GM18511 (cell line): ENCODE data around the gene DCDC1.
"Not testable (repeated sequence)": the region's sequence is repeated elsewhere in the genome, so short reads cannot be mapped to it uniquely, and the experiment has no call there.

ENCODE experiments used
- ATAC-seq: cut with Tn5 transposase; IDR thresholded peaks from one replicate; pipeline ENCODE4 v1.9.1; 2021; ENCODE audit warnings: mild to moderate bottlenecking, moderate library complexity; ENCODE audit not compliant: unreplicated experiment

Gene DCDC1

DNA sequence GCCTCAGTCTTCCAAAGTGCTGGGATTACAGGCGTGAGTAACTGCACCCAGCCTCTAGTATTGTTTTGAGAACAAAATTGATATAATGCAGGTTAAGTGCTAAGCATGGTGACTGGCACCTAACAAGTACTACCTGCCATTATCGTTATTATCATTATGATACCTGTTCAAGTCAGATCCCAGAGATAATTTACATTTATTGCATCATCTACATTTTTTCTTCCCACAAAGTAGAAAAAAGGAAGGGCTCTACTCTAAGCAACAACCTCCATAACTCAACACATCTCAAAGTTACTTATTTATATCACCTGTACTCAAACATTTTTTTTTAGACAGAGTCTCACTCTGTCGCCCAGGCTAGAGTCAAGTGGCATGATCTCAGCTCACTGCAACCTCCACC, 42.1 kb downstream of the DCDC1 start:
- ATAC-seq: no peak

DNA sequence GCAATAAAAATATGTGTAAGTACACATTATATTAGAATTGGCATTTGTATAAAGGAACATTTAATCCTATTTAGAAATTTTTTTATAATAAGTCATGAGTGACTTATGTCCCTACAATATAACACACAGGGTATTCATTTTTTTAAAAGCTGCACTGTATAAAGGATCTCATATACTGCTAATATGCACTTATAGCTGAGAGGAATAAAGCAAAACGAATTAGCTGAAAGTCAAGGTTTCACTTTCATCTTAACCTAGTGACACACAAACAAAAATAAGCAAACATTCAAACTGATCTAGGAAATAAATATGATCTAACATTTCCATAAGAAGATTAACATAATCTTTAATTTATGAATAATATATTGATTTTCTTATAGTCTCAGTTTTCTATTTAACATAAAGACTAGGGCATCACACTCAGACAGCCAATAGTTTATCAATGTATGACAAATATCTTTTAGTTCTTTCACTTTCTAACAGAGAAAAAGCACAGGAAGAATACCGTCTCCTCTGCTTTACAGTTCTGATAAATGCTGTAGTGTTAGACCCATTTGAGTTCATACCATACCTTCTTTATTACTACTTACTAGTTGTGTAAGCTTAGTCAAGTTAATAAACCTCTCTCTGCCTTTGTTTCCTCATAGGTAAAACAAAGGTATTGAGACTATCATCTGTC, 42.9 kb downstream of the DCDC1 start:
- peak; percentile 85 for ATAC-seq

DNA sequence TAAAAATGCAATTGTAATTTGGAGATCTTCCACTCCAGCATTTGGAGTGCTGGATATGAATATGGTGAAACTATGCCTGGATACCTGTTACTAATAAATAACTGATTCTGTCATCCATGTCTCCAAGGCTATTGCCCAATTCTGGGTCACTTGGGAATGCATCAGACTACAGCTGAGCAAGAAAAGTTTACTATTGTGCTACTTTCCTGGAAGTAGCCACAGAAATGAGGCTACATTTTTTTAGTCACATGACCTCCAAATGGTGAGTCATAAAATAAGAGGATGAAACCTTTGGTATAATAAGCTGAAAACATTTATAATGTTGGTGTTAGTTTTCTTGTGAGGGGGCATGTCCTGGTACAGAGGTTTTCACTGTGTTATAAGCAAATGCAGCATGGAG, 44.4 kb downstream of the DCDC1 start:
- ATAC-seq: no peak

DNA sequence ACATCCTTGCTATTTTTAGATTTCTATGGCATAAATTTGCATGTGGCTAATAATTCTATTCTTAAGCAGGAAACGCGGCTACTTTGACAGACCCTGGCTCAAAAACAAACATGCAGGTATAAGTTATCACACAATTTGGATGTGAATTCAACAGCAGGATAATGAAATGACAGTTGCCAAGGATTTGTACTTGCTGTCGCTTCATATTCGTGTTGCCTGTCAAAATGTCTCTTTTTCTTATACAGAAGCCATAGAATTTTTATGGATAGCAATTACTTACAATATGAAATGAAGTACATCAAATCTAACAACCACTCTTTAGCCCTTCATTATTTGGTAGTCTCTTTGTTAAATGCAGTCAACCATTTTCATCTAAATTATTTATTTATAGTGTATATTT, 46.4 kb downstream of the DCDC1 start:
- no peak for ATAC-seq

DNA sequence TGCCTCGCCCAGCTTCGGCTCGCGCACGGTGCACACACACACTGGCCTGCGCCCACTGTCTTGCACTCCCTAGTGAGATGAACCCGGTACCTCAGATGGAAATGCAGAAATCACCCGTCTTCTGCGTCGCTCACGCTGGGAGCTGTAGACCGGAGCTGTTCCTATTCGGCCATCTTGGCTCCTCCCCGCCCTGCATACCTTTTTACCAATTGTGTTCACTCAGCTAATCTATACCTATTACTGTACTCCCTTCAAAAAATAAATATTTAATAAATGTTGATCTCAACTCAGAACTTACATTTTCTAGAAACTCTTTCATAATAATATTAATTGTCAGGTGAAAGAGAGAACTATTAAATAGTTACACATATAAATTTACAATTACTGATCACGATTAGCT, 48.0 kb downstream of the DCDC1 start:
- ATAC-seq: not testable (repeated sequence)

DNA sequence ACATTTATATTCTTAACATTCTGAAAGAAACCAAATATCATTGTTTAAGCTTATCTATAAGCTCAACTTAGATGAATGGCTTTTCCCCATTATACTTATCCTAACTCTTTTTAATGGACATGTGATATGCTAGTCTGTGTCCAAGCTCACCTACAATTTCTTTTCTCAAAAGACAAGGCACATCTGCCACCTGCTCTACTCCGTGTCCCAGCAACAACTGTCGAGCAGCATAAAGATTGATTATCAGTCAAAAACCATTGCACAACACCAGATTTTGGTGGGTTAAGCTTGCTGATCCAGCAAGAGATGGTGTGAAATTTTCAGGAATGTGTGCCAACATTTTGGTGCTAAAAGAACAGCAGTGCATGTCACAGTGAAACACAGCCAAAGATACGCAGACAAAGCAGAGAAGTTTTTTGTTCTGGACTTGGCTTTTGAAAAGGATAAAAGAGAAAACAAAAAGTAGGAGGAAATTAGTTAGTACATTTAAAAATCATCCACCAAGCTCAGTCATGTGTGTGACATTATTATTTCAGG, 65.8 kb downstream of the DCDC1 start:
- no peak for ATAC-seq

DNA sequence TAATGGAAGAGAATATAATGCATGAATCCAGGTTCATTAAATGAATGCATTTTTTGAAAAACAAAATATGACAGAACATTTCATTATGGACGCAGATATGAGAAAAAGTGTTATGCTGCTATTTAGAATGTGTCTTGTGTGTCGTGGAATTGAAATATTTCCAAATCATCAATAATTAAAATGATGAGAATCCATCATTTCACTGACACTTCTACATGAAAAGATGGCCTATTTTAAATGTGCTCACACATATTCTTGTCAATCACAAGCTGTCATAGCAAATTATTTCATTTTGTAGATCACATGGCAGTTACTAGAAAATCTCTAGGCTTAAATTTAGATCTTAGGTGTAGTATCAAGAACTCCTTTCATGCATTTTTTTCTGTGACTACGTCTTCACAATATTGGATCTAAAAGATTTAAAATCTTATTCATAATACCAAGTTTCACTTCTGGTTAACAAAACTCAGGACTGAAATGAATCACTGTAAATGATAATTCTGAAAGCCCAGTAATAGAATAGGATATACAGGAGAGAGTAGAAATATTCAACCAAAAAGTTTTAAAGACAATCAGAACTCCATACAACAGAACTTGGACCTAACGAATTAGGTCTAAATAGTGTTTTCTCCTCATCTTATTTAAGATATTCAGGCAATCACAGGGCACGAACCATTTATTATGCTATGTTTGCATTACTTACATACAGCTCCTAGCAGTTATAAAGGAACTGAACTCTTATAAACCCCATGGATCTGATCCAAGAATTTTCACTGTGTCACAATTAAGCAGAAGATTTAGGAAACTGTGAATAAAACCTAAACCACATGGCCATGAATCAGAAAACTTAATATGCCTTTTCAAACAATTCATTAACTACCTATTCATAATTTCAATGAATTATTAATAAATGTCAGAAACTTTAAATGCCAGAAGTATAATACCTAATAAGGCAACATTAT, 67.7 kb downstream of the DCDC1 start:
- ATAC-seq: no peak

DNA sequence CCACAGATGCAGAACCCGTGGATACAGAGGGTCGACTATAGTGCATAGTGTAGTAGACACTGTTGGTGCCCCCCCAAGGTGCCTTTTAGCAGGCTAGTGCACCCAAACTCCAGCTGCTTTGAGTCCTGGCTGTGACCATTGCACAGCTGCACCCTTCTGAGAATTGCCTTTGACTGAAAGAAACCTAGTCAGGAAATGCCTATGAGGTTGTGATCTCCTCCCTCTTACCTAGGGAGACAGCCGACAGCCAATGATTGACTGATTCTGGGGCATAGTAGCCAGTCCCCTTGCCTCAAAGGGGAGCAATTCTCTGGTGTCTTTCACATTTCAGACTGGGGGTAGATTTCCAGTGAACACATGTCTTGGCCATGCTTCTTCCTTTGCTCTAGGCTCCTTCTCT, 74.2 kb downstream of the DCDC1 start:
- no peak for ATAC-seq

DNA sequence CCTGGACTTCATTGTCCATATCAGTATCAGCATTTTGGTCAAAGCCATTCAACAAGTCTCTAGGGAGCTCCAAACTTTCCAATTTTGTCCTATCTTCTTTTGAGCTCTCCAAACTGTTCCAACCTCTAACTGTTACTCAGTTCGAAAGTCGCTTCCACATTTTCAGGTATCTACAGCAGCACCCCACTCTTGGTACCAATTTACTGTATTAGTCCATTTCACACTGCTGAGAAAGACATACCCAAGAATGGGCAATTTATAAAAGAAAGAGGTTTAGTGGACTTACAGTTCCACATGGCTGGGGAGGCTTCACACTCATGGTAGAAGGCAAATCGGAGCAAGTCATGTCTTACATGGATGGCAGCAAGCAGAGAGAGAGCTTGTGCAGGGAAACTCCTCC, 96.0 kb downstream of the DCDC1 start:
- ATAC-seq: not testable (repeated sequence)

DNA sequence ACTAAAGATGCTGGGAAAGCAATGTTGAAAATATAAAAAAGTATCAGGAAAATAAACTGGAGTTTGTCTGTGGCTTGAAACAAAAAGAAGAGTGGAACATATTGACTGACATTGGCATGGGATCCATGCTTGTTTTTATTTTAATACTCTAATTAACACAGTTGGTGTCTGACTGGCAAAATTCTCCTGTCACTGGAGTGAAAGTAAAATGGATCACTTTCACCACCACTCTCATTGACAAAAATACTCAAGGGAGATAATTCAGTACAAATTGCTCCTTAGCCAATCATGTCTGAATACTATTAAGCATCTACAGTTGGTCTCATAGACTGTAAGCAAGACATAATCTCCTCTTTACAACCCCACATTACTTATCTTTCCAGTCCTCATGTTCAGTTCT, 101.8 kb downstream of the DCDC1 start:
- no peak for ATAC-seq

DNA sequence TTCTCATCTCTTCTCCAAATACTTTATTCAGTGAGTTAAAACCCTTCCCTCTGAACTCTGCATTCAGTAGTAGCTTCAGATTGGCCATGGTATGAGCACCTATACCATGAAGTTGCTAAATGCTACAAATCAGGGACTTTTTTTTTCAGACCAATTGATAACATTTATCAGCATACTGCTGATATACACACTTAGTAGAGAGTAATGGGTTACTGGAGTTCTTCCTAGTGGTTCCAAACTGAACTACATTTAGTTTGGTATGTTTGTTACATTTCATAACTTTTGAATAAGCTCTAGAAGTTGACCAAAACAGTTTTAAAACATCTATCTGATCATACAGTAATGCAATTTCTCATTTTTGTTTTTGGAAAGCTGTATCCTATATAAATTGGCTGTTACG, 104.7 kb downstream of the DCDC1 start:
- no peak for ATAC-seq

DNA sequence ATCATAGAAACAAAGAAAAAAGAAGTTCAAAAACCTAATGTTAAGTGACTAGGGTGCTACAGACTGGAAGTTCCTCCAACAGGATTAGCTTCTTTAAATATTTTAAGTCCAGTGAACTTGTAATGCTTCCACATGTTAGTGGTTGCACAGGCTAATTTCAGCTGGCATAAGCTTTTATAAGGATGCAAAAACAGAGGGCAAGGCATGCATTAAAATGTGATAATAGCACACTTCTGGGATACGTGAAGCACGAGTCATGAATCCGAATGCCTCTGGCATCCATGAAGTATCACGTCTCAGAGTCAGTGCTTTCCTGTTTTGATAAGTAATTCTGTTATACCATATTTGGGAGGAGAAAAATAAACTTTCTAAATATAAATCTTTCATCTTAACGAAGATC, 106.8 kb downstream of the DCDC1 start:
- ATAC-seq: no peak

DNA sequence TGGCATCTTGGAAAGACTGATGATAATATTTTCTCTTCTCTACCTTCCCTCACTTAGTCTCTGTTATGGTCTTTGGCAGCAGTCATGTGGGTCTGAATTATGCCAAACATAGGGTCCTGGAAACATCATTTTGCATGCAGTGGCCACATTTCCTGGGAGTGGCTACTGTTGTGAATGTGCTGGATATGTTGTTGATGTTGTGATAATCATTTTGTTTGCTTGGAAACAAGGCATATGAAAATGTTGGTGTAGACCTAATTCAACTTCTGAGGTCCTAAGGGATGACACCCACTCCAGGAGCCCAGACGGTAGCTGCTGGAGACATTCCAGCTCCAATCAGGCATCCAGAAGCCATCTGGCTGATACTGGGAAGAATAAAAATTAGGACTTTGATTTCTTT, 109.7 kb downstream of the DCDC1 start:
- no peak for ATAC-seq

DNA sequence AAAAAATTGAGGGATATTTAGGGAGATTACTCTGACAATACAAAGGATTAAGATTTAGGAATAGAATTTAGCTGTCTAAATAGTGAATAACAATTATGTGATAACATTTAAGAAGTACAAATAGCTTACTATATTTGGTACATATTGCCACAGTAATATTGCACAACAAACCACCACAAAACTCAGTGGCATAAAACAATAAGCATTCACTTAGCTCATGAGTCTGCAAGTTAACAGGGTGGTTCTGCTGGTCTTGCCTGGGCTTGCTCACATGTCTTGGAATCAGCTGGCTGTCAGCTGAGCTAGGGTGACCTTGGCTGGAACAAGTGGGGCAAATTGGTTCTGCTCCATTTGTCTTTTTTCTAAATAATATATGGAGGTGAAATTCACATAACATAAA, 115.1 kb downstream of the DCDC1 start:
- no peak for ATAC-seq

DNA sequence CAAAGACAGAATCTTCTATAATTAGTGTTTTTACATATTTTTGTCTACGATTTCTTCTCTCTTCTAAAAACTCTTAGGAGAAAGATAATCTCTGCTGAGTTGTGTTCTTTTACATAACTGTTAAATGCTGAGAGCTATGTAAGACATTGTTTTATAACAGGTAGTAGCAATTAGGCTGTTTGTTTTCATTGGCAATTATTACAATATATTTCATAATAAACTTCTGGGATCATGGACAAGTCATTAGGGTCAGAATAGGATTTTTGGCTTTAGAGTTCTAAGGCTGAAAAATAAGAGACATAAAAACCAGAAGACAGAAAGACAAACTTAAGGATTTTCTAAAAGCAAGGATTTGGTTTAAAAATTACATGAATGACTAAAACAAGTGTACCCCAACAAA, 120.8 kb downstream of the DCDC1 start:
- no peak for ATAC-seq

DNA sequence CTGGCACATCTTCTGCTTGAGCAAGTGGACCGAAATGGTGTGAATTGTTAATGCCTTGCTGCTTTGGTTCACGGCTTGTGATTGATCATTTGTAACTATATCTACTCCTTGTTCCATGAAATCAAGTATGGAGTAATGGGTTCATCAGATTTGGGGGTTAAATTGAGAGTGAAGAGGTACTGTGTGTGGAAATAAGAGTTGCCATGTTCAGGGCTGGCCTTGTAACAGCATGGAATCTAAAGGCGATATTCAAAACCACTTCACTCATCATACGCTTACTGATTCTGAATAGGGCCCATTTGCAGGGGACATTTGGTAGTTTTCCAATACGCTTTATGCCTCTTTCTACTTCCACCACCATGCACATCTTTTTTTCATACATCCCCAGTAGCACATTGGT, 122.2 kb downstream of the DCDC1 start:
- no peak for ATAC-seq

DNA sequence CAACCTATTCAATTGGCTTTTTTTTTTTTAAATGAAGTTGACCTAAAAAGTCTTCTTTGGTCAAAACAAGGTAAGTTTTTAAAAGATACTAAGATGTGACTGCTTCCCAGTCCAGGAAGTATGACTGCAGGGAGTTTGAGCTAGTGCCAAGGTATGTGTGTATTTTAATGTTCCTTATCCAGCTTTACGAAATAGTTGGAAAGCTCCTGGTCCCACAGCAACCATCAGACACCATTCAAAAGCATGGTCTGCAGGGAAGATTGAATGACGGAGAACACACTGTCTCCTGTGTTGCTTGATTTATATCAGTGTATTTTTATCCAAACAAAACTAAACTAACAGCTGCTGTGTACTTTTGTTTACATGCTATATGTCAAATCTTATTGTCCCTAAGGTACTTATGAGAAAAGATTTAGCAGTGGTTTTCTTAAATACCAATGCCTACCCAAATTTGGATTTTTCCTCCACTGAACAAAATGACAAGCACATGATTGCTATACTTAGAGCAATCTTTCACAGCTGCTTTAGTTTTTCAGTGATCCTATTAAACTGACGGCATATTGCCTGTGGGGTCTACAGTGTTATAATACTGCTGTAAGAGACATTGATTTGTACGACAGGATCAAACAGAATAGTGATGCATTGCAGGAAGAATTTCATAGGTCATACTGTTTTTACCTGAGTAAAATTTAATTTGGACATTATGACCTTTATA, 122.9 kb downstream of the DCDC1 start:
- ATAC-seq: no peak

DNA sequence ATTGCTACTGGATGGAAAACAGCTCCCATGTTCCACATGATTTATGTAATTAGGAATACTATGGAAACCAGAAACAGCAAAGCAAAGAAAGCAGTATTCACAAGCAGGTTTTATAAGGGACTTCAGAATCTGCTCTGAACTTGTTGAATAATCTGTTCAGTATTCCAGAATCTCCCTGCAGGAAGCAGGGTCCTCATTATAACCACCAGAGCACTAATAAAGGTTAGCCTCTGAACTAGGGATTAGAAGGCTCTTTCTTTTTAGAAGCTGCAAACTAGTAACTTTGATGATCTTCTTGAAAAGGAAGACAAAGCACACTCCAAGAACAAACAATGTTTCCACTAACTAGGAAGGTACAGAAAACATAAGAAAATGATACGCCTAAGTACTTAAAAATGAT, 125.8 kb downstream of the DCDC1 start:
- no peak for ATAC-seq

DNA sequence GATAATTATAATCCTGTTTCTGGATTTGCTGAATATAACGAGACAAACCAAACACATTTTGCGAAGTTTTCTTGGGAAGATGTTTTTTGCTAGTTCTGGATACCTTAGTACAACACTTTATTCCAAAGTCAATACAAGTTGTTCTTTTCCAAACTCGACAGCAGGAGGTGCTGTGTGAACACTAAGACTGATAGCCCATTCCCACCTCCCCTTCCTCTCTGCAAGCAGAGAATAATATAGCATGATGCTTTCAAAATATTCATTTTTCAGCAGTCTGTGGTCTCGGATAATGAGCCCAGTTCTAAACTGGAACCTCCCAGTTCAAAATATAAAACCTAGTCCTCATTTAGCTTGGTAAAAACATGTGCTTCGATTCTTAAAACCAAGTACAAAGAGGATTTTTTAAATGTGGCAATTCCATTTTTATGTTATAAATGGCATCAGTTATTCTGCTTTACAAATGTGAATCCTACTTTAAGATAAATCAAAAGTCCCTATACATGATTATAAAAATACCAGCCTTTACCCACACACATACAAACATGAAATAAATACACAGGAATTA, 129.1 kb downstream of the DCDC1 start:
- ATAC-seq: no peak

DNA sequence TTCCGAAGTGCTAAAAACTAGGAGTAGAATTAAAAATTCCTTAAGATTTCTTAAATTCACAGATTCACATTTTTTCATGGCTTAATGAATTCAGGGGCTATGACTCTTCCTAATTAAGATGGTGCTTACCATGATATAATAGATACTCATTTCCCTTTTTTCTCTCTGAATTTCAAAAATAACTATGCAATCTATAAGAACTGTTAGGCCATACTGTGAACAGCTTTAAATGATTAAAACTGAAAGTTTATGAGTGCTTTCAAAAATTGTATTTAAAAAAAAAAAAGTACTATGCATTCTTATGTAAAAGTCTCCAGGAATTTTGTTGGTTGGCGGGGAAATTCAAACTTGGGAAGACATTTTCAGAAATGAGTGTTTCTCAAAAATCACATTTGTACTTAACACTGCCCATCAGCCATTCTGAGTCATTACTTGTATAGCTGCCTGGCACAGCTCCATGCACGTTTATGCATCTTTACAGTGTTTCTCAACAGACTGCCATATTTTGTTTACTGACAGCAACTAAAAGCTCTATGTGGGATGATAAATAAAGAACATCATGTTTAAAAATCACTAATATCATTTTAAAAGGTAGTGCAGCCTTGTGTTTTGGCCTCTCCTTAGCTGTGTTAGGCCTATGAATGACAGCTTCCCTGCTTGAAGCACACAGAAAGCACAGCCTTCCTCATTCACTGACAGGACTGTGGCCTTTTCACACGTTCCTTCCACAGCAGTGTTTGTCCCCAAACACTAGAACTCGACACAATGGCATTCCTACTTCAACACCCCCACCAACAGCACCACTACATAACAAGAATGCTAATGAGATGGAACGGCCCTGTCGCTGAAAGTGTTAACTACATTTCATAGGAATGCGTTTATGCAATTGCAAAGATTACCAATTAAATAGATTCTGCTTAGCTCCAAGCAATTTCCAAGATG, 131.4 kb downstream of the DCDC1 start:
- no peak for ATAC-seq
